HG02970 (cell line): ENCODE results near the gene TOR3A.

Experiments used
- ATAC-seq: cut with Tn5 transposase; IDR thresholded peaks from one replicate; pipeline ENCODE4 v1.9.1; 2021; ENCODE audit warnings: mild to moderate bottlenecking, moderate library complexity, moderate number of reproducible peaks; ENCODE audit not compliant: unreplicated experiment, low FRiP score

Gene TOR3A

DNA sequence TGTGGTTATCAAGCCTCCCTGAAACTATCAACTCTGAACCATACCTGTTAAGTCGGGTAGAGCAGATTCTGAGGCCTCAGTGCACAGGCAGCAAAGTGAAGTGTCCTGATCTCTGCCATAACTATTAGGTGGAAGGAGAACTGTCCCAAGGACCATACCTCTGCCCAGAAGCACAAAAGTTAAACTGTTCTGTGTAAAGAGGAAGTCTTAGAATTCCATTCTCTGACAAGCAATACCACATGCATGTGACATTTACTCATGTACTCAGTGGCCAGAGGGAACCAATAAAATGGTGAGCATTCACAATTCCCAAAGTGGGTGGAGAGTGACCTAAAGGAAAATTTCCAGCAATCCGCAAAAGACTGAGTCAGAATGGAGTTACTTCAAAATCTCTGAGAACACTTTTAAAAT is 61.0 kb downstream of the TOR3A start:
- no peak for ATAC-seq

DNA sequence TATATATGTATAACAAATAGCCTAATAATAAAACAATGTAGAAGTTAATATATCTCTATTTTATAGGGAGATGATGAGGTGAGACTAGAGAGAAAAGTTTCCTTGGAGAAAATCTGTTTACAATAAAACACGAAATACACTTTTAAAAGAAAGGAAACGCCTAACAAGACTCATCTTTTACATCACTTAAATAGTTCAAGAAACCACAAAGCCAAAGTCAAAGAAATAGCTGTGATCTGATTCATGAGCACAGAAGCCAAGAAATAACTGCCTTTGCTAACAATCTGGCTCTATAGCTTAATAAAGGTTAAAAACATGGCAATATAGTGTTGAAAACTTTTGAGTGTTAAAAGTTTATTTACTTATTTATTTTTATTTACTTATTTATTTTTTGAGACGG is 61.5 kb downstream of the TOR3A start:
- ATAC-seq: no peak

DNA sequence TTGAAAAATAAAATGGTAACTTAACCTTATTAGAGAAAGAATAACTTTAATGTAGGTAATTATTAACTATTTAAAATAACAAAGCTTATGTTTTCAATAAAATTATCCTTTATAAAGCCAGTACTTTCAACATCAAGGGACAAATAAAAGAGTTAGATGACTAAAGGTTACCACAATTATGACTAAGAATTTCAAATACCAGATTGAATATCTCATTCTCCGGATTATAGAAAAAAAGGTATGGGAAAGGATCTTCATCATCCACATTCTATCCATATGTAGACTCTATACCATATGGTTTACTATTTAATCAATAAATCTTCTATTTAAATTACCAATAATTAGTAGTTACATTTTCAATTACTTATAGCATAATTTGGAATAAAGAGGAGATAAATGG is 62.8 kb downstream of the TOR3A start:
- no peak for ATAC-seq

DNA sequence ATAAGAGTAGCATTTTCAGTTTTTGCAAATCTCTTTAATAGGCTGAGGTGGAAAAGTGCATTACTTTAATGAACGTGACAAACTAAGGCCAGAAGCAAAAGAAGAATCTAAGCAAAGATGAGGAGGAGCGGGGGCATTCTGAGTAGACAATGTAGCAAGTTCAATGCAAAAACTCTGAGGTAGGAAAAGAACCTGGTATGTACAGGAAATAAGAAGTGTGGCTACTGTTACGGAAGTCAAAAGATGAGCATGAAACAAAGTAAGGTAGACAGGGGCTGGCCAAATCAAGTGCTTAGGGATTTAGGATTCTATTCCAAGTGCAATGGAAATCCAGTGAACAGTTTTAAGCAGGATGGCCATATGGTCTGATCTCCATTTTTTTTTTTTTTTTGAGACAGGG is 63.7 kb downstream of the TOR3A start:
- ATAC-seq: no peak
